HG02610 (cell line): ENCODE measurements around the gene SYT6.

Source experiments
- ATAC-seq: cut with Tn5 transposase; IDR thresholded peaks from one replicate; pipeline ENCODE4 v1.9.1; 2021; ENCODE audit warnings: mild to moderate bottlenecking, moderate library complexity; ENCODE audit not compliant: unreplicated experiment

The SYT6 gene

GRCh38 chr1:114094363-114094634 lies 59.4 kb downstream of the SYT6 start:
- ATAC-seq, result no peak

- ATAC-seq, result no peak
Measured at GRCh38 chr1:114093624-114094362, 59.9 kb downstream of the SYT6 start.

- ATAC-seq, result no peak
Measured at GRCh38 chr1:114092186-114093062, 61.2 kb downstream of the SYT6 start.

- no peak for ATAC-seq
Measured at GRCh38 chr1:114091711-114092110, 62.0 kb downstream of the SYT6 start.

GRCh38 chr1:114090738-114091505 lies 62.7 kb downstream of the SYT6 start:
- ATAC-seq, result no peak

- no peak for ATAC-seq
Measured at GRCh38 chr1:114089502-114090138, 64.0 kb downstream of the SYT6 start.

- no peak for ATAC-seq
Measured at GRCh38 chr1:114088392-114089299, 65.0 kb downstream of the SYT6 start.

- no peak for ATAC-seq
Measured at GRCh38 chr1:114087495-114087894, 66.2 kb downstream of the SYT6 start.

- no peak for ATAC-seq
Measured at GRCh38 chr1:114086601-114087368, 66.9 kb downstream of the SYT6 start.

GRCh38 chr1:114082867-114083585 lies 70.6 kb downstream of the SYT6 start:
- no peak for ATAC-seq

- no peak for ATAC-seq
Measured at GRCh38 chr1:114082304-114082630, 71.4 kb downstream of the SYT6 start.

GRCh38 chr1:114081437-114082303 lies 72.0 kb downstream of the SYT6 start:
- ATAC-seq, result no peak

- no peak for ATAC-seq
Measured at GRCh38 chr1:114080511-114081436, 72.9 kb downstream of the SYT6 start.

- ATAC-seq, result no peak
Measured at GRCh38 chr1:114079596-114080190, 74.0 kb downstream of the SYT6 start.

GRCh38 chr1:114078116-114078515 lies 75.6 kb downstream of the SYT6 start:
- no peak for ATAC-seq

- ATAC-seq, result no peak
Measured at GRCh38 chr1:114077188-114077587, 76.5 kb downstream of the SYT6 start.
